CD4-positive, alpha-beta T cell treated with Interleukin-2 at 100 ng/mL for 4 hours (primary cell): Measurements from ENCODE around the gene OCEL1.
"Not testable (repeated sequence)": the region's sequence is repeated elsewhere in the genome, so short reads cannot be mapped to it uniquely, and the experiment has no call there.

Experiments used
- DNase-seq: peaks from one replicate; pipeline ENCODE4 v3.0.0-alpha.2; 2020; ENCODE audit warnings: low spot score

The OCEL1 gene

GRCh38 chr19:17226002-17226933 is at the start of gene OCEL1:
Gene OCEL1, plus strand, starts transcription at chr19:17226226. Its CDS starts 22 bp downstream, at chr19:17226248.
- peak; percentile 96 for DNase-seq

DNA sequence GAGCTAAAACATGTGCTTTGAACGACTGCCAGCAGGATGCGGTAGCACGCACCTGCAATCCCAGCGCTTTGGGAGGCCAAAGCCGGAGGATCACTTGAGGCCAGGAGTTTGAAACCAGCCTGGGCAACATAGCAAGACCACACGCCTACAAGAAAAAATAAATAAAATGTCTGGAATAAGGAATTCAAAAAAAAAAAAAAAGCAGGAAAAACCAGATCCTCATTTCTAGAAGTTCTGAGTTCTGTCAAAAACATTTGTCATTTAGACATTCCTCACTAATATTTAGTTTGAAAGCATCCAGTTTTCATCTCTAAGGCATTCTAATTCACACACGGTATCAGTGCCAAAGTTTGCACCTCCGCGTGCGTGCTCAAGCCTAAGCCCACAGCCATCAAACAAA is 47.7 kb upstream of the OCEL1 start:
- no peak for DNase-seq

- DNase-seq, result no peak
Measured at GRCh38 chr19:17180997-17181702, 44.9 kb upstream of the OCEL1 start.

GRCh38 chr19:17183271-17183761 is 42.7 kb upstream of the OCEL1 start:
- peak; percentile 12 for DNase-seq

DNA sequence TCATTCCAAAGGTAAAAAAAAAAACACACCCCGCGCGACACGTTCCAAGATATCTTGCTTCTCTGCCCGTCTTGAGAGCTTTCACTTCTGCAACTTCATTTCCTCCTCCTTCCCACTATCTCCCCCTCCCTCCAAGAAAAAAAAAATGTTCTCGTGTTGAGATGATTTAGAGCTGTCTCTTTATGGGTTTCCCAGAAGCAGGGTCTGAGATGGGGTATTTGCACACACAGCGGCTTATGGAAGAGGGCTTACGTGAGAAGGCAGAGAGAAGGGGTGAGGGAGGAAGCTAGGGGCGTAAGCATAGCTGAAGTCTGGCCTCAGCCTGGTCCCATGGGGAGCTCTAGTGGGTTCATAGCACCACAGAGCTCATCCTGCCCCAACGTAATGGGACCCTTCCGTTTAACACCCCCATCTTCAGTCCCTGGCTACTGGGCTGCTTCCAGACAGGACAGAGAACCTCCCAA is 42.1 kb upstream of the OCEL1 start:
- peak; percentile 13 for DNase-seq

- peak; percentile 66 for DNase-seq
Measured at GRCh38 chr19:17184371-17184841, 41.6 kb upstream of the OCEL1 start.

GRCh38 chr19:17185590-17185989 is 40.4 kb upstream of the OCEL1 start:
- no peak for DNase-seq

DNA sequence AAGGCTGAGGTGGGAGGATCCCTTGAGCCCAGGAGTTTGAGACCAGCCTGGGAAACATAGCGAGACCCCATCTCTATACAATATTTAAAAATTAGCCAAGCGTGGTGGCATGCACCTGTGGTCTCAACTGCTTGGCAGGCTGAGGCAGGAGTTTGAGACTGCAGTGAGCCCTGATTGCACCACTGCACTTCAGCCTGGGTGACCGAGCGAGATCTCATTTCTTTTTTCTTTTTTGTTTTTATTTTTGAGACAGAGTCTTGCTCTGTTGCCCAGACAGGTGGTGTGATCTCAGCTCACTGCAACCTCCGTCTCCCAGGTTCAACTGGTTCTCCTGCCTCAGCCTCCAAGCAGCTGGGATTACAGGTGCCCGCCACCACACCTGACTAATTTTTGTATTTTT is 34.3 kb upstream of the OCEL1 start:
- DNase-seq, result not testable (repeated sequence)

GRCh38 chr19:17192751-17193150 is 33.3 kb upstream of the OCEL1 start:
- no peak for DNase-seq

DNA sequence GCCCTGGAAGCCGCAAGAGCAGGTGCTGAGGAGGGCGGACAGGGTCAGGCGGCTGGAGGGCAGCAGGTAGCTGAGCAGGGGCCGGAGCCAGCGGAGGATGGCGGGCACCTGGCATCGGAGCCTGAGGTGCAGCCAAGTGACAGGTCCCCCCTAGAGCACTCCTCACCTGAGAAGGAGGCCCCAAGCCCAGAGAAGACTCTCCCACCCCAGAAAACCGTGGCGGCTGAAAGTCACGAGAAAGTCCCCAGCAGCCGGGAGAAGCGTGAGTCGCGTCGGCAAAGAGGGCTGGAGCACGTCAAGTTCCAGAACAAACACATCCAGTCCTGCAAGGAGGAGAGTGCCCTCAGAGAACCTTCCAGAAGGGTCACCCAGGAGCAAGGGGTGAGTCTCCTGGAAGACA is 31.4 kb upstream of the OCEL1 start:
- no peak for DNase-seq

GRCh38 chr19:17195106-17195505 is 30.9 kb upstream of the OCEL1 start:
- DNase-seq, result no peak

GRCh38 chr19:17196610-17197009 is 29.4 kb upstream of the OCEL1 start:
- DNase-seq, result no peak

- no peak for DNase-seq
Measured at GRCh38 chr19:17197666-17198065, 28.4 kb upstream of the OCEL1 start.

- DNase-seq, result no peak
Measured at GRCh38 chr19:17200408-17201079, 25.5 kb upstream of the OCEL1 start.

DNA sequence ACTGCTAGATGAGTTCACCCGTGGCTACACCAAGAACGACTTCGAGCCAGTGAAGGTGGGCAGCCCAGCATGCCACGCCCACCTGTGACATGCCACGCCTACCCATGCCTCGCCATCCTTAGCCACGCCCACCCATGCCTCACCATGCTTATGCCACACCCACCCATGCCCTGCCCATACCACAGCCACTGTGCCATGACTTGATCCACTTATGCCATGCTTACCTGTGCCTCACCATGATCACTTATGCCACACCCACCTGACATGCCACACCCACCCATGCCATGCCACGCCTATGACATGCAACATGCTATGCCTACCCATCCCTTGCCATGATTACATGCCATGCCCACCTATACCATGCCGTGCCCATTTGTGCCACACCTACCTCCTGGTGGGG is 23.8 kb upstream of the OCEL1 start:
- no peak for DNase-seq

GRCh38 chr19:17202713-17203112 is 23.3 kb upstream of the OCEL1 start:
- DNase-seq, result no peak

DNA sequence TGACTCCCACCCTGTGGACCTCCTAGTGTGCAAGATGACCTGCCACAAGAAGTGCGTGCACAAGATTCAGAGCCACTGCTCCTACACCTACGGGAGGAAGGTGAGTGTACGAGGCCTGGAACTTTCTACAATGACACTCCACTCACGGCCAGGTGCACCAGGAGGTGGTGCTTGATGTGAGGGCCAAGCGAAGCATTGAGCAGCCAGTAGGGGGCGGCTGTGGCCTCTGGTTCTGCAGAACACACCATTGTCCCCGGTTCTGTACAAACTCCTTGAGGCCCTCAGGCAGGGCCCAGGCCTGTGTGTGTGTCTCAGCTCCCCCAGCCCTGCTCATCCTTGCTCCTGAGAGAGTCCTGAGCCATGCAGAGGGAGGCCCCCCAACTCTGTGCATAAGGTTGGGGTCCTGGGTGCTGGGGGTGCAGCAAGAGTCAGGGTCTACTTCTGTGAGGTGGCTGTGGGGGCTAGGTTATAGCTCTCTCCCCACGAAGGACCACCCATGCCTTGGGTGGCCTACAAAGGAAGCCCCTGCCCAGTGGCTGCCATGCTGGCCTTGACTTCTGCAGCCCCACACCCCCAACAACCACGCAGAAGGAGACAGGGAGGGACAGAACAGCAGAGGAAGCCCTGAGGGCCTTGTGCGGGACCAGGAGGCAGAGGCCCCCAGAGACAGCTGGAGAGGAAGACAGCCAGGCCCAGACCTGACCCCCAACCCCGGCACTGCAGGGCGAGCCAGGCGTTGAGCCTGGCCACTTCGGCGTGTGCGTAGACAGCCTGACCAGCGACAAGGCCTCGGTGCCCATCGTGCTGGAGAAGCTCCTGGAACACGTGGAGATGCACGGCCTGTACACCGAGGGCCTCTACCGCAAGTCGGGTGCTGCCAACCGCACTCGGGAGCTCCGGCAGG is 20.5 kb upstream of the OCEL1 start:
- peak; percentile 60 for DNase-seq

DNA sequence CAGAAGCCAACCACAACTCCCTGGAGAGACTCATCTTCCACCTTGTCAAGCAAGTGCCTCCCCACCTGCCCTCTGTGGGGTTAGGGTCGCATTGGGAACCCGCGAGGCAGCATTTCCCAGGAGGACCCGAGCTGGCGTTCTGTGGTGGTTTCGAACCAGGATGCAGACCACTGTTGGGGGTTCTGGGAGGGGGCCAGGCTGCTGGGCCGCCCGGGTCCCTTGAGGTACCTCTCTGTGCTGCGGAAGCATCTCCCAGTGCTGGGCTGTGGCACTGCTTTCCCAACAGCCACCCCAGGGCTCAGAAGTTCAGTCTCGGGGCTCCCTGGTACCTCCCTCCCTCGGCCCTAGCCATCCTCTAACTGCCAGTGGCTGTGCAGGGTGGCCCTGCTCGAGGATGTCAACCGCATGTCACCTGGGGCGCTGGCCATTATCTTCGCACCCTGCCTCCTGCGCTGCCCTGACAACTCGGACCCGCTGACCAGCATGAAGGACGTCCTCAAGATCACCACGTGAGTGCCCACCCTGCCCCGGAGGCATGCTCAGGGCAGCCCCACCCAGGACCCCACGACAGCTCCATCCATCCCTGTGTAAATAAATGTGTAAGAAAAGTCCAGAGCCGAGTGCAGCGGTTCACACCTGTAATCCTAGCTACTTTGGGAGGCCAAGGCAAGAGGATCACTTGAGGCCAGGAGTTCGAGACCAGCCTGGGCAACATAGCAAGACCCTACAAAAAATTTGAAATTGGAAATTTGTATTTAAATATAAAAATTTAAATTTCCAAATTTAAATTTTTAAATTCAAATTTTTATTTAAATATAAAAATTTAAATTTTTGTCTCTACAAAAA is 19.1 kb upstream of the OCEL1 start:
- DNase-seq, result no peak

DNA sequence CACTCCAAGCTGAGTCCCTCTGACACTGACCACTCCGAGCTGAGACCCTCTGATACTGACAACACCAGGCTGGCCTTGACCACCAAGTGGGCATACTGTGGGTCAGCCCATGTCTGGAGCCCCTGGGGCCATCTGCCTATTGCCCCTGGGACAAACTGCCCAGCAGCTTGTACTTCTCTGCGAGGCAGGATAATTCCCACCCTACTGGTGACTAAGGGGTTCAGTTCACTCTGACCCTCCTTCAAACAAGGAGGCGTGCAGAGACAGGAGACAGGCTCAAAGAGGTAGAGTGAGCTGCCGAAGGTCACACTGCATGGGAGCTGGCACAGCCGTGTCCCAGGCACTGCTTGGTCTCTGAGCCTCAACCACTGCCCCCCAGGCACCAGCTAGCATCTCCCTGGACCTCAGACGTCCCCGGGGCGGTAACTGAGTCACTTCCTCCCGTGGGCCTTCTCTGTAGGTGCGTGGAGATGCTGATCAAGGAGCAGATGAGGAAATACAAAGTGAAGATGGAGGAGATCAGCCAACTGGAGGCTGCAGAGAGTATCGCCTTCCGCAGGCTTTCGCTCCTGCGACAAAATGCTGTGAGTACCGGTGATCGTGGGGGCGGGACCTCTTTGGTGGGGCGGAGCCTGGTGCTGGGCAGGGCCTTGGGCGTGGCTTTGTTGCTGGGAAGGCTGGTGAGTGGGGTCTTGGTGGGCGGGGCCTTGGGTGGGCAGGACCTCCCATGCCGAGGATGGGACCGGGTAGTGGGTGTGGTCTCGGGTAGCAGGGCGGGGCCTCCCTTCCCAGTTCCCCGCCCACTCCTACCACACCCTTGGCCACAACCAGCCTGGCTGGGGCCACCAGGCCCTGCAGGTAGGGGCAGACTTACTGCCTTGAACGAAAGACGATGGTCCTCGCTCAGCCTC is 16.6 kb upstream of the OCEL1 start:
- no peak for DNase-seq
